HG02798 (cell line): Measurements from ENCODE around the gene REG3A.

Source experiments
- ATAC-seq: cut with Tn5 transposase; IDR thresholded peaks from one replicate; pipeline ENCODE4 v1.9.1; 2021; ENCODE audit warnings: mild to moderate bottlenecking; ENCODE audit not compliant: unreplicated experiment, poor library complexity

The REG3A gene

DNA sequence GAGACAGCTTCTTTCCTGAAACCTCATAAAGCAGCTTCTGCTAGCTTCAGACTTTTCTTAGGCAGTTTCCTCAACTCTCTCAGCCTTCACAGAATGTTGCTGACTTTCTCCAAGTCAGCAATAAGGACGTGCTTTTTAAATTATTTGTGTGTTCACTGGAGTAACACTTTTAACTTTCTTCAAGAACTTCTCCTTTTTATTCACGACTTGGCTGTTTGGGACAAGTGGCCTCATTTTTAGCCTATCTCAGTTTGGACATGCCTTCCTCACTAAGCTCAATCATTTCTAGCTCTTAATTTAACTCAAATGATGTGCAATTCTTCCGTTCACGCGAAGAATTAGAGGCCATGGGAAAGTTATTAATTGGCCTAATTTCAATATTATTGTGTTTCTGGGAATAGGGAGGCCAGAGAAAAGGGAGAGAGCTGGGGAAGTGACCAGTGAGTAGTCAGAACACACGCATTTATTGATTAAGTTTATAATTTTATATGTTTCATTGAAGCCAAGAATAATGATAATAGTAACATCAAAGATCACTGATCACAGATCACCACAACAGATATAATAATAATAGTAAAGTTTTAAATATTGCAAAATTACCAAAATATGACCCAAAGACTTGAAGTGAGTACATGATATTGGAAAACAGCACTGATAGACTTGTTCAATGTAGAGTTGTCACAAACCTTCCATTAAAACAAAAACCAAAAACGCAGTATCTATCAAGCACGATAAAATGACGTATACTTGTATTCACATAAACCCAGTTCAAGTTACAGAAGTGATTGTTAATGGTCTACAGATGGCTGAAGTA is 34.4 kb downstream of the REG3A start:
- ATAC-seq: no peak

- no peak for ATAC-seq
Measured at GRCh38 chr2:79122676-79123075, 36.9 kb downstream of the REG3A start.

GRCh38 chr2:79120194-79120713 is 39.3 kb downstream of the REG3A start, which contains the start of gene REG1A:
TSS of gene REG1A (plus strand) at chr2:79120488. CDS start at chr2:79120862, 374 bp downstream.
- ATAC-seq: no peak

GRCh38 chr2:79116997-79117928 is 42.3 kb downstream of the REG3A start:
- ATAC-seq: no peak

GRCh38 chr2:79114797-79115494 is 44.6 kb downstream of the REG3A start:
- no peak for ATAC-seq

DNA sequence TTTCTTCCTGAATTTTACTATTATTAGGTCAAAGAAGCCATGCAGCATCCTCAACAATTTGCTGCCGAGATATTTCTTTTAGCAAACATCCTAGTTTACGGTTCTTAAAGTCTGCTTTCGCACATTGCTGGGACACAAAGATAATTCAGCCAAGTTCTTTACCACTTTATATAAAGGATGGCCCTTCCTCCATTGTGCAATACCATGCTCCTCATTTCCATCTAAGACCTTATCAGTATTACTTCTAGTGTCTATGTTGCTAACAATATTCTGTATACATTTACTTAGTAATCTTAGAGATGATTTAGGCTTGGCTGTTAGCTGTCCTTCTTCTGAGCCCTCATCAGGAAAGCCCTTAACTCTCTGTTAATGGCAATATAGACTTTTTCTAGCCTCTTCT is 47.3 kb downstream of the REG3A start:
- ATAC-seq: no peak
